Endothelial cell of umbilical vein (primary cell): ENCODE results near the gene PRKG1.

Experiments
- CTCF ChIP-seq, 2 donors: IDR thresholded peaks; 1 replicate in 1 of 2; 2 replicates in 1 of 2; pipeline ENCODE4 v1.5.1; 2011; ENCODE audit warnings: low read length in 2 of 2, mild to moderate bottlenecking in 2 of 2, moderate library complexity in 2 of 2, control low read depth in 1 of 2, inconsistent platforms in 1 of 2, low read depth in 1 of 2; ENCODE audit not compliant: insufficient read depth in 1 of 2; ENCODE audit errors: extremely low read depth in 1 of 2
- EZH2 ChIP-seq: IDR thresholded peaks from 2 replicates; pipeline ENCODE4 v1.6.1; 2012; ENCODE audit warnings: borderline replicate concordance, low read depth, mild to moderate bottlenecking, moderate library complexity, low read length, inconsistent platforms; ENCODE audit not compliant: severe bottlenecking
- POLR2A ChIP-seq: IDR thresholded peaks from 2 replicates; pipeline ENCODE4 v1.6.1; 2012; ENCODE audit warnings: low read depth, mild to moderate bottlenecking, control low read depth, low read length

GRCh38 chr10:51523440-51523839 is 449.2 kb downstream of the PRKG1 start:
- TF ChIP-seq POLR2A (no peak), CTCF (IDR thresholded peaks at IDR 0.05; ENCODE audit: extremely low read depth in 1 of 2, insufficient read depth in 1 of 2, low read depth in 1 of 2, low read length in 2 of 2) (no peak), EZH2 (no peak)
